Measurements from ENCODE around the gene DOCK7. TPM values are rescaled to one million over a fixed set of nuclear protein-coding genes. Genes with fewer than 3 reads are reported as not detected.

Gene DOCK7
- total and polyA plus RNA-seq, 2 experiments from 2014 or later, result 41.5 to 83.8 TPM

- Histone ChIP-seq H3K9ac (peak overlapping the region; percentile 14; the same call in 1 of the 2 replicates), H3K27me3 (replicated peaks; ENCODE audit: insufficient read depth) (no peaks in the 10 kb centered on the region), H3K4me1 (ENCODE audit: insufficient read depth) (peaks cover 44% of the 10 kb centered on the region), H3K9me3 (ENCODE audit: low read depth) (no peaks in the 10 kb centered on the region), H3K9me2 (ENCODE audit: insufficient read depth) (no peaks in the 10 kb centered on the region), H3K27ac (peak overlapping the region; percentile 66), H3K4me3 (peak overlapping the region; percentile 29), H4K20me1 (ENCODE audit: insufficient read depth) (no peaks in the 10 kb centered on the region), H3F3A (ENCODE audit: insufficient read depth) (peaks cover 43% of the 10 kb centered on the region), H3K79me2 (ENCODE audit: insufficient read depth) (no peaks in the 10 kb centered on the region), H2AFZ (peak overlapping the region; percentile 27), H3K36me3 (ENCODE audit: low read depth) (no peaks in the 10 kb centered on the region), H3K4me2 (ENCODE audit: unreplicated experiment) (peak overlapping the region; percentile 80)
- in situ Hi-C loops (cut with MboI), result no loop called here
- DNase-seq, result peak; percentile 60
- 61 to 62% methylated on average over 5 of the region's 5 CpGs for WGBS, 2 experiments (ENCODE audit: low coverage in 1 of 2, low lambda C conversion rate in 2 of 2, missing lambda C conversion rate in 2 of 2)
- TF ChIP-seq EZH2 (IDR thresholded peaks at IDR 0.05; ENCODE audit: insufficient read depth, poor library complexity, severe bottlenecking) (no peak), EZH2phosphoT487 (IDR thresholded peaks at IDR 0.05; ENCODE audit: insufficient read depth, low read depth) (no peak)
Observed at GRCh38 chr1:62727656-62728407, 39.6 kb upstream of the DOCK7 start.

GRCh38 chr1:62726011-62726442 lies 37.8 kb upstream of the DOCK7 start:
- H3K4me1 ChIP-seq (ENCODE audit: insufficient read depth), result peaks cover 49% of the 10 kb centered on the region
- peak overlapping the region; percentile 80 for H3K4me2 ChIP-seq (ENCODE audit: unreplicated experiment)
- H3K9ac ChIP-seq, result peak overlapping the region; percentile 60
- H2AFZ ChIP-seq, result peak overlapping the region; percentile 83
- no peaks in the 10 kb centered on the region for H3K27me3 ChIP-seq (replicated peaks; ENCODE audit: insufficient read depth)
- no peak for TF ChIP-seq EZH2phosphoT487 (IDR thresholded peaks at IDR 0.05; ENCODE audit: insufficient read depth, low read depth)
- TF ChIP-seq EZH2 (IDR thresholded peaks at IDR 0.05; ENCODE audit: insufficient read depth, poor library complexity, severe bottlenecking), result no peak
- no peaks in the 10 kb centered on the region for H3K79me2 ChIP-seq (ENCODE audit: insufficient read depth)
- no peaks in the 10 kb centered on the region for H3K36me3 ChIP-seq (ENCODE audit: low read depth)
- peak overlapping the region; percentile 83 for H3K27ac ChIP-seq
- peaks cover 43% of the 10 kb centered on the region for H3F3A ChIP-seq (ENCODE audit: insufficient read depth)
- H4K20me1 ChIP-seq (ENCODE audit: insufficient read depth), result no peaks in the 10 kb centered on the region
- peak overlapping the region; percentile 66 for H3K4me3 ChIP-seq
- peak; percentile 40 for DNase-seq
- 27 to 35% methylated on average over 2 of the region's 2 CpGs for WGBS, 2 experiments (ENCODE audit: low coverage in 1 of 2, low lambda C conversion rate in 2 of 2, missing lambda C conversion rate in 2 of 2)
- H3K9me3 ChIP-seq (ENCODE audit: low read depth), result no peaks in the 10 kb centered on the region
- in situ Hi-C loops (cut with MboI), result no loop called here
- H3K9me2 ChIP-seq (ENCODE audit: insufficient read depth), result no peaks in the 10 kb centered on the region

- in situ Hi-C loops (cut with MboI), result no loop called here
Observed at GRCh38 chr1:62725255-62725654, 37.1 kb upstream of the DOCK7 start.

DNA sequence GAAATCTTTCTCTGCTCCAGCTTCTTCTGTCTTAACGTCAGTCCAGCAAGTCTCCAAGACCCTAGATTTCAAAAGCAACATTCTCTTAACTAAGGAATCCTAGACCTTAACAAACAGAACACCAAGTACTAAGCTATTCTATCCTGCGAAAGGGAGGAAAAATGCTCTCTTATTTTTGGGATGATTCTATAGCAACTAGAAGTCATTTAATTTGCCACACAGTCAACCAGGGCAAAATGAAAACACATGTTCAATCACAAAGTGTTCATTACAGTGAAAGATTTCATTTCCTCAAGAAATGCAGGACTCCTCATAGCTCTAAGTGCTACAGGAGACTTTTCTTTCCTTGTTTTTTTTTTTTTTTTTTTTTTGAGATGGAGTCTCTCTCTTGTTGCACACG lies 36.2 kb upstream of the DOCK7 start:
- WGBS, 2 experiments (ENCODE audit: low coverage in 1 of 2, low lambda C conversion rate in 2 of 2, missing lambda C conversion rate in 2 of 2), result 5% methylated on average over 3 of the region's 3 CpGs
- Histone ChIP-seq H4K20me1 (ENCODE audit: insufficient read depth) (no peaks in the 10 kb centered on the region), H3K9me2 (ENCODE audit: insufficient read depth) (no peaks in the 10 kb centered on the region), H3K27ac (peak overlapping the region; percentile 83), H3K4me3 (peak overlapping the region; percentile 66), H3K79me2 (ENCODE audit: insufficient read depth) (no peaks in the 10 kb centered on the region), H3K4me2 (ENCODE audit: unreplicated experiment) (peak overlapping the region; percentile 80), H3K4me1 (ENCODE audit: insufficient read depth) (peaks cover 49% of the 10 kb centered on the region), H3K36me3 (ENCODE audit: low read depth) (no peaks in the 10 kb centered on the region), H3F3A (ENCODE audit: insufficient read depth) (peaks cover 43% of the 10 kb centered on the region), H3K27me3 (replicated peaks; ENCODE audit: insufficient read depth) (no peaks in the 10 kb centered on the region), H2AFZ (peak overlapping the region; percentile 83), H3K9ac (peak overlapping the region; percentile 60), H3K9me3 (ENCODE audit: low read depth) (no peaks in the 10 kb centered on the region)
- no peak for TF ChIP-seq EZH2 (IDR thresholded peaks at IDR 0.05; ENCODE audit: insufficient read depth, poor library complexity, severe bottlenecking)
- TF ChIP-seq EZH2phosphoT487 (IDR thresholded peaks at IDR 0.05; ENCODE audit: insufficient read depth, low read depth), result no peak
- DNase-seq, result peak; percentile 56
- in situ Hi-C loops (cut with MboI), result no loop called here

More at GRCh38 chr1:62725255-62725654, 37.1 kb upstream of the DOCK7 start:
- 0 to 3% methylated on average over 1 of the region's 1 CpG for WGBS, 2 experiments (ENCODE audit: low coverage in 1 of 2, low lambda C conversion rate in 2 of 2, missing lambda C conversion rate in 2 of 2)
- DNase-seq, result peak; percentile 91
- H3K79me2 ChIP-seq (ENCODE audit: insufficient read depth), result no peaks in the 10 kb centered on the region
- no peak for TF ChIP-seq EZH2 (IDR thresholded peaks at IDR 0.05; ENCODE audit: insufficient read depth, poor library complexity, severe bottlenecking)
- no peak for TF ChIP-seq EZH2phosphoT487 (IDR thresholded peaks at IDR 0.05; ENCODE audit: insufficient read depth, low read depth)
- peaks cover 49% of the 10 kb centered on the region for H3K4me1 ChIP-seq (ENCODE audit: insufficient read depth)
- H3K4me2 ChIP-seq (ENCODE audit: unreplicated experiment), result peak overlapping the region; percentile 80
- no peaks in the 10 kb centered on the region for H3K36me3 ChIP-seq (ENCODE audit: low read depth)
- peaks cover 43% of the 10 kb centered on the region for H3F3A ChIP-seq (ENCODE audit: insufficient read depth)
- H4K20me1 ChIP-seq (ENCODE audit: insufficient read depth), result no peaks in the 10 kb centered on the region
- H2AFZ ChIP-seq, result peak overlapping the region; percentile 83
- no peaks in the 10 kb centered on the region for H3K9me3 ChIP-seq (ENCODE audit: low read depth)
- H3K27ac ChIP-seq, result peak overlapping the region; percentile 83
- peak overlapping the region; percentile 60 for H3K9ac ChIP-seq
- no peaks in the 10 kb centered on the region for H3K27me3 ChIP-seq (replicated peaks; ENCODE audit: insufficient read depth)
- H3K9me2 ChIP-seq (ENCODE audit: insufficient read depth), result no peaks in the 10 kb centered on the region
- peak overlapping the region; percentile 66 for H3K4me3 ChIP-seq

All from GM23248 (cell line).